Astrocyte of the cerebellum (primary cell): ENCODE data around the gene ARHGEF17.

Experiments used
- DNase-seq: peaks from one replicate; pipeline ENCODE4 v3.0.0-alpha.2; 2011; ENCODE audit warnings: low read depth
- H3K4me3 ChIP-seq: 2 replicates; pipeline ENCODE4 v1.5.1; 2011; ENCODE audit warnings: mild to moderate bottlenecking, low read depth, low read length, moderate library complexity
- in situ Hi-C: cut with HindIII; loops from 2 replicates; pipeline ENCODE4 v1.10.0; 2017; ENCODE audit warnings: low sequenced_read_pairs
- TF ChIP-seq, protein P1 (sequence below): IDR thresholded peaks from 2 replicates; pipeline ENCODE4 v1.5.1; 2012; ENCODE audit warnings: low read length, low read depth, moderate library complexity, mild to moderate bottlenecking; ENCODE audit errors: missing control alignments

ARHGEF17 gene

DNA sequence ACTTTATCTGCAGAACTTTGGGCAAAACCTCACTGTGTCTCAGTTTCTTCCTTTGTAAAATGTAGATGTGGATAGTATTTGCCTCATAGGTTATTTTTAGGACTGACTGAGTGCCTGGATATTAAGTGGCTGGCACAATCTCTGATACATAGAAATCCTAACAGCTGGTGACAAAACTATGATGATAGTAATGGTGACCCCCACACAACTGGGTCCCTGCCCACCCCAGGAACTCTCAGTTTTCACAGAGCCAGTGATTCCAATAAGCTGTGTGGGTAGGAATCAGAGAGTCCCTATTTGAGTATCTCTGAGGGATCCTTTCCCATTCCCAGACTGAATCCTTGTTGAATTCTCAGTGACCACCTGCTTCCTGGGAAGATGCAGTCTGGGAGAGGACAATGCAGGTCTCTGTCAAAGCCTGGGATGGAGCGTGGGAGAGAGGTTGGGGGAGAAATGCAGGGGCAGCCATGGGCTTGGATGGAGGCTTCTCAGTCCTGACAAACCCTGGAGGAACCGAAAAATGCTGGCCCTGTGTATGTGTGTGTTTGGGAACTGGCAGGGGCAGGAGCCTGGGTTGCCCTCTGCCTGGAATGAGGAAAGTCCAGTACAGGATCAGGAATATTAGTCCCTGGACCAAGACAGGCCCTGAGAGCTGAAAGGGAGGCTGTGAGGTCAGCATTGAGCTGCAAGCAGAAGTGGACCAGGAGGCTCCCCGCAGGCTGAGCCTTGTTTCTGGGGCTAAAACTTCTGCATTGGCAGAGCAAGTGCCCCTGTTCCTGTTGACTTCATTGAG lies 42.0 kb upstream of the ARHGEF17 start:
- TF ChIP-seq, protein P1, sequence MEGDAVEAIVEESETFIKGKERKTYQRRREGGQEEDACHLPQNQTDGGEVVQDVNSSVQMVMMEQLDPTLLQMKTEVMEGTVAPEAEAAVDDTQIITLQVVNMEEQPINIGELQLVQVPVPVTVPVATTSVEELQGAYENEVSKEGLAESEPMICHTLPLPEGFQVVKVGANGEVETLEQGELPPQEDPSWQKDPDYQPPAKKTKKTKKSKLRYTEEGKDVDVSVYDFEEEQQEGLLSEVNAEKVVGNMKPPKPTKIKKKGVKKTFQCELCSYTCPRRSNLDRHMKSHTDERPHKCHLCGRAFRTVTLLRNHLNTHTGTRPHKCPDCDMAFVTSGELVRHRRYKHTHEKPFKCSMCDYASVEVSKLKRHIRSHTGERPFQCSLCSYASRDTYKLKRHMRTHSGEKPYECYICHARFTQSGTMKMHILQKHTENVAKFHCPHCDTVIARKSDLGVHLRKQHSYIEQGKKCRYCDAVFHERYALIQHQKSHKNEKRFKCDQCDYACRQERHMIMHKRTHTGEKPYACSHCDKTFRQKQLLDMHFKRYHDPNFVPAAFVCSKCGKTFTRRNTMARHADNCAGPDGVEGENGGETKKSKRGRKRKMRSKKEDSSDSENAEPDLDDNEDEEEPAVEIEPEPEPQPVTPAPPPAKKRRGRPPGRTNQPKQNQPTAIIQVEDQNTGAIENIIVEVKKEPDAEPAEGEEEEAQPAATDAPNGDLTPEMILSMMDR, result no peak
- in situ Hi-C loops, result loop anchor here (5.0 kb wide), 1 partner anchor 44 kb away; no protein-coding TSS in a partner anchor

DNA sequence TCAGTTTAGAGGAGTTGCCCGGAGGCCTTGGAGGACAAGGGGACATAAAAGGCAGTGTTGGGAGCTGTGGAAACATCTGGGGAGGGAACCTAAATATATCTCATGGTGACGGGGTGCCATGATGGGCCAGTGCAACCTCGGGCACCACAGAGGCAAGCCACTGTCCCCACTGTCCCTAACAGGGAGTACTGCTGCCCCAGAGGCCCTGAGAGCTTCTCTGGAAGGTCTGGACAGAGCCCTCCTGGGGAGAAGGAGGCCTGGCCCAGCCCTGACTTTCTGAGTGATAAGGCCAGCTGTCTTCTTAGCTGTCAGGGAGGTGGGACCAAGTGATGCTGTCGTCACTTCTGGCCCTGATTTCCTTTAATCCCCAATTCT lies 41.4 kb upstream of the ARHGEF17 start:
- no peak overlapping the region for H3K4me3 ChIP-seq
- TF ChIP-seq, protein P1, result no peak
- DNase-seq, result no peak
- in situ Hi-C loops, result loop anchor here (5.0 kb wide), 1 partner anchor 44 kb away; no protein-coding TSS in a partner anchor

More for the DNA sequence above, 42.0 kb upstream of the ARHGEF17 start:
- no peak overlapping the region for H3K4me3 ChIP-seq
- DNase-seq, result no peak

DNA sequence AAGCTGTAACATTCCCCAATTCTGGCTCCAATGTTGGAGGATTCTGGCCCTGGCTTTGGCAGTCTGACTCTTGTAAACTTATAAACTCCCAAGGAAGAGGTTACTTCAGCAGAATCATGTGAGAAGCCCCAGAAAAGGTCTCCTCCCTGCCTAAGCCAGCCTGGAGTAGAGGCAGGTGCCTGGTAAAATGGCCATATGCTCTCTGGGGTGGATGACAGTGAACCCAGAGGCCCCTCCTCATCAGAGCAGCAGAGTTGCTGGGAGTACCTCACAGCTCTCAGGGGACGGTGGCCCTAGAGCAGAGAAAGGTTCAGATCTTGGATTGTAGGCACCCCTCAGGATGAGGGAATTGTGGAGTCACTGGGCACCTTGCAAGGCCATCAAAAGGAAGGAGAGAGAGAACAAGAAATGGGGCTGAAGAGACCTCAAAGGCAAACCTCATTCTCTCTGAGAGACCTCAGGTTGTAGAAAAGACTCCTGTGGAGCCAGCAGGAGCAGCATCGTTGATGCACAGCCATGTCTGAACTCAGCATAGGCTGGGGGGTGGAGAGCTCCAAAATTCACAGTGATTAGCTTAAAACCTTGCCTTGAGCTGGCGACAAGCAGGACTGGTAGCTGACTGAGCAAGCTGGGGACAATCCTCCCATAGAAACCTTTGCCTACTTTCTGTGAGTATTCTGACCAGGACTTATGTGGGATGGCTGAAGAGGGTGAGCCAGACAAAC lies 40.8 kb upstream of the ARHGEF17 start:
- in situ Hi-C loops, result loop anchor here (5.0 kb wide), 1 partner anchor 45 kb away; no protein-coding TSS in a partner anchor
- TF ChIP-seq, protein P1, result no peak
- H3K4me3 ChIP-seq, result no peak overlapping the region
- no peak for DNase-seq

DNA sequence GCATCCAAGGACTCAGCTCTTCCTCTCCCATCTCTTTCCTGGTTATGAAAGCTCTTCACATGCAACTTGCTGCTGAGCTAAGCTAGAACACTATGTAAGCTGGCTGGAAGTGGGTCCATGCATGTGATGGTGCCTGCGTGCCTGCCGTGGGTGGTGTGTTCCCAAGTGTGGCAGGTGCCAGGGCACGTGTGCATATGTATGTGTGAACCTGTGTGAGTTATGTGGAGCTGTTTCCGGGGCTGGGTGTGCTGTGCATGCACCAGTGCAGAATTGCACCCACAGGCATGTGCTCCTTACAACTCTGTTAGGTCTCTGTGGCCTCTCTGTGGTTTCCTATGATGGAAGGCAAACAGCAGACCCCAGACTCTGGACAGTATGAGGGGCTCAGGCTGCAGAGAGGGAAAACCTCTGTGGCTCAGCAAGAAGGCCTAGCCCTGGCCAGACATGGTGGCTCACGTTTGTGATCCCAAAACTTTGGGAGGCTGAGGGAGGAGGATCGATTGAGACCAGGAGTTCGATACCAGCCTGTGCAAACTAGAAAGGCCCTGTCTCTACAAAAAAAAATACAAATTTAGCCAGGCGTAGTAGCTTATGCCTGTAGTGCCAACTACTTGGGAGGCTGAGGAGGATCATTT lies 40.1 kb upstream of the ARHGEF17 start:
- H3K4me3 ChIP-seq, result no peak overlapping the region
- TF ChIP-seq, protein P1, result no peak
- in situ Hi-C loops, result loop anchor here (5.0 kb wide), 1 partner anchor 46 kb away; no protein-coding TSS in a partner anchor

DNA sequence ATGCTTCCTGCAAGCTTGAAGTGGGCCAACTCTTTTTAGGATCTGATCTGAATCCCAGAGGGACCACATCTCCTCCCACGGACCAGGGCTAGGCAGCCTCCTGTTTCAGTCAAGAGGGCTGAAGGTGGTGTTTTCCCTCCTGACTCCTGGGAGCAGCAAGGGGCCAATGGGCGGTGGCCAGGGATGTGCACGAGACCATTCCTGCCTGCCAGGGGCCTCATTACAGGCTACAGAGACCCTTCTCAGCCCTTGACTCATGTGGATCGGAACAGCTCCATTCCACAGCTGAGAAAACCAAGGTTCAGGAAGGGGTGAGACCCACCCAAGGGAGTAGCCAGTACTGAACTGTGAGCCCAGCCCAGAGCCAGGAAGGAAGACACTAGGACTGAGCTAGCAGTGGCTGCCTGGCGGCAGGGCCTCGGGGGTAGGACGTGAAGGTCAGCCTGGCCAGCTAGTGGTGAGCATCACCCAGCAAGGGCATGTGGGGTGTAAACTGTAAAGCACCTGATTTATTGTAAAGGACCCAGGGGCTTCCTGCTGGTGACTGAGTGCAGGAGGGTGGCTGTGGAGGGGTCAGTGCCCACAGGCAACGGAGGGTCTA lies 39.3 kb upstream of the ARHGEF17 start:
- no peak overlapping the region for H3K4me3 ChIP-seq
- in situ Hi-C loops, result loop anchor here (5.0 kb wide), 1 partner anchor 46 kb away; no protein-coding TSS in a partner anchor
- TF ChIP-seq, protein P1, result no peak
- DNase-seq, result no peak

More for the DNA sequence above, 40.1 kb upstream of the ARHGEF17 start:
- no peak for DNase-seq
